HG02870 (cell line): ENCODE data around the gene MPZL2.

Experiments used
- ATAC-seq: cut with Tn5 transposase; IDR thresholded peaks from one replicate; pipeline ENCODE4 v1.9.1; 2021; ENCODE audit warnings: mild to moderate bottlenecking, moderate library complexity; ENCODE audit not compliant: unreplicated experiment

Gene MPZL2

GRCh38 chr11:118243993-118244762 is 19.9 kb downstream of the MPZL2 start:
- ATAC-seq = no peak

- no peak for ATAC-seq
These were observed 20.9 kb downstream of the MPZL2 start for GRCh38 chr11:118243161-118243560.

- ATAC-seq = no peak
These were observed 22.4 kb downstream of the MPZL2 start for GRCh38 chr11:118241764-118242098.

DNA sequence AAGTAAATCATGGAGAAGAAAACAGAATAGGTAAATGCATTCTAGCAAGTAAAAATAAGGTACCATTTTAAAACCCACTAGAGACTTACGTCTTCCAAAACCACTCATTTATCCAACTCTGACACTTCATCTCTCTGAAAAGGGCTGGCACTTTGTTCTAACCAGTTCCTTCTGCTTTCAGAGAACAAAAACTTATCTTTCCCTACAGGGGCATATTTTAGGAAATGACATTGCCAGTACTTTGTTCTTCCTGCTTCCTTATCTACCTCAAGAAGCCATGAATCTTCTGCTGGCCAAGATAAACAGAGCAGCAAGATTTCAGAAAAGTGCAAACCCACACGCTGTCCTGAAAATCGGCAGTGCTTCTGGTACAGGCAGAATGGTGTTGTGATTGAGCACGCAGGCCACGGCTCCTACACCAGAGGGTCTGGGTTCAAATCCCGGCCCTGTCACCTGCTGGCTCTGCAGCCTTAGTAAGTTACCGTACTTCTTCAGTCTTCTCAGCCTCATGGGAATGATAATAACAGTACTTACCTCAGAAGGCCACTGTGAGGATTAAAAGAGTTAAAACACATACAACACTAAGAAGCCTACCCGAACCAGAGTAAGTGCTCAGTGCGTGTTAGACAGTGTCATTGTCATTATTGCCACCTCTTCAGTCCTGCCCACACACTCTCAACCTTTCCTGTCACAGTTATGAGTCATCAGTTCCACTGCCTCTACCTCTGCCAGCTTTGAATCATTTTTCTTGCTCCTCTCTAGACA is 22.9 kb downstream of the MPZL2 start:
- ATAC-seq = peak; percentile 81

GRCh38 chr11:118239509-118240205 is 24.4 kb downstream of the MPZL2 start:
- no peak for ATAC-seq

DNA sequence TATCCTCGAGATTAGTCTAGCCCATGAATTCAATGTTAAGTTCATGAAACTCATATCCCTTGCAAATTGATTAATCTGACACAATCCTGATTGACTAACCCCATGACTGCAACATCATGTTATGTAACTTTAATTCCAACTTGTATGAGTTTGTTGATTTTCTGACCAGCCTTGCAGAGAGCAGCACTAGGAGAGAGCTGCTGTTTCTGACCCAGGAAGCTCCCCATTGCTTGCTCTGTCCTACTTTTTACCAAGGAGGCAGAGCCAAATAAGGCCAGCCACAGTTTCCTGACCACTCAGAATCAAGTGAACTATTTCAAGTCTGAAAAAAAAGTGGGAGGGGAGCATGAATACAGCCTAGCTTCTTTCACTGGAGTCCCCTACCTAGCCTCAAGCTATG is 25.2 kb downstream of the MPZL2 start:
- no peak for ATAC-seq

GRCh38 chr11:118238421-118238820 is 25.7 kb downstream of the MPZL2 start:
- no peak for ATAC-seq

DNA sequence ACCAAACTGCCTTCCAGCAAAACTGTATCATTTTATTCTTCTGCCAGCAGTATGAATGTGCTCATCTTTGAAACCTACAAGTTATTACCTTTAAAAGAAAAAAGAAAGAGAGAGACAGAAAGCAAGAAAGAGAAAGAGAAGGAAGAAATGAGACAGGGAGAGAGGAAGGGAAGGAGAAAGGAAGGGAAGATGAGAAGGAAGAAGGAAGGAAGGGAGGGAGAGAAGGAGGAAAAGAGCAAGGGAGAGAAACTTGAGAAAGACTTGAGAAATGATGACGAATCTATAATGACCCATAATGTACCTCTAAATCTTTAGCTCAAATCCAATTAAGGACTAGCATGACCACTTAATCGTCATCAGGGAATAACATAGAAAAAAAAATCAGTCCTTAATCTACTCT is 27.9 kb downstream of the MPZL2 start:
- ATAC-seq = no peak

- no peak for ATAC-seq
These were observed 29.3 kb downstream of the MPZL2 start for GRCh38 chr11:118234833-118235232.

DNA sequence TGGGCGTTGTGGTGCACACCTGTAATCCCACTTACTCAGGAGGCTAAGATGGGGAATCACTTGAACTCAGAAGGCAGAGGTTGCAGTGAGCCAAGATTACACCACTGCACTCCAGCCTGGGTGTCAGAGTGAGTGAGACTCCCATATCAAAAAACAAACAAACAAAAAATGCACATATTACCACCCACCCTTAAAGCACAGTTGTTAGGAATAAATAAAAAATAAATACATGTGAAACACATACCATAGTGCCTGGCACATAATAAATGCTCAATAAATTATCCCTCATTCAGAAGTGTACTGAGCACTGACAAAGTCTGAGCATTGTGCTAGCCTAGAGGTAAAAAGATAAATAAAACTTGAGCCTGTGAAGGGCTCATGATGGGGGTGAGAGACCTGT is 30.2 kb downstream of the MPZL2 start:
- no peak for ATAC-seq

DNA sequence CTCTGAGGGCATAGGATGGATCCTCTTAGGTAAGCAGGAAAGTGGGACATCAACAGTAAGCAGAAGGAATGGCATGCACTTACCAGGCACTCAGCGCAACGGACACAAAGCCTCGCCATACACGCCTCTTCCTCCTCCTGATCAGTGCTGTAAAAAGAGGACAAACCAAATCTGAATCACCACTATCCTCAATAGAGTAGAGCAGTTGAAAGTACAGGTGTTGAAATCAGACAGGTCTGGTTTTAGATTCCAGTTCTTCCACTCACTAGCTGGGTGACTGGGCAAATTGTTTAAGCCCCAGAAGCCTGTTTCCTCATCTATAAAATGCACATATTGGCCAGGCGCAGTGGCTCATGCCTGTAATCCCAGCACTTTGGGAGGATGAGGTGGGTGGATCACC is 30.7 kb downstream of the MPZL2 start:
- no peak for ATAC-seq

DNA sequence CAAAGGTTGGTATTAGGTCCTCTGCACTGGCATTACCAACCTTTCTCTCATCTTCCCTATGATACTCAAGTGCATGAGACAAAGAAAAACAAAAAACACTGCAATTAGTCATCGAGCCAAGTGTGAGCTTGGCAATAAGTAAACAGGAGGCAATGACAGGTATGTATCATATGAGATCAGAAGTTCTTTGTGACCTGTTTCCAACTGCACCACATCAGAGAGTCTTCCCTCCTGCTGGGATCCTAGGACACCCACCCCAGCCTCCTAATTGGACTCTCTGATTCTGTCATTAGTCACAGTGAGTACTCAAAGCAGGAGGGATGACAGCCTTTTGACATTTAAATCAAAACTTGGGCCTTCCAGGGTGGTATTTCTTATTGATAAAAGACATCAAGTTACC is 31.4 kb downstream of the MPZL2 start:
- no peak for ATAC-seq

GRCh38 chr11:118231461-118231860 is 32.6 kb downstream of the MPZL2 start:
- no peak for ATAC-seq

DNA sequence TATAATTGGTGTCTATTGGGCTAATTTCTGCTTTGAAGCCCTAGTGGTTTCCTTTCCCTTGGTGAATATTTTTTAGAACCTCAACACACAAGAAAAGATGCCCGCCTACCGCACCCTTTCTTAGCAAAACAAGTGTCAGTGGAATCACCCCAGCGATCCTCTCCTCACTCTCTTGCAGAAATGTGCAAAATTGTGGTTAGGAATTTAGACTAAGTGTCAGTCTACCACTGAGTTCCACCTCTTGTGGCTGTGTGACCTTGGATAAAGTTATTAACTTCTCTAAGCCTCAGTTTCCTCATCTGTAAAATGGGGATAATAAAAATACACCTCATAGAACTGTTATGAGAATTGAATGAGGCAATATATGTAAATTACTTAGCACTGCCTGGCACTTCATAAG is 34.0 kb downstream of the MPZL2 start:
- no peak for ATAC-seq

- ATAC-seq = no peak
These were observed 34.7 kb downstream of the MPZL2 start for GRCh38 chr11:118229274-118229847.

- peak; percentile 53 for ATAC-seq
These were observed 36.0 kb downstream of the MPZL2 start for GRCh38 chr11:118227865-118228785.

GRCh38 chr11:118226781-118227180 is 37.3 kb downstream of the MPZL2 start:
- no peak for ATAC-seq

GRCh38 chr11:118226296-118226695 is 37.8 kb downstream of the MPZL2 start:
- no peak for ATAC-seq

DNA sequence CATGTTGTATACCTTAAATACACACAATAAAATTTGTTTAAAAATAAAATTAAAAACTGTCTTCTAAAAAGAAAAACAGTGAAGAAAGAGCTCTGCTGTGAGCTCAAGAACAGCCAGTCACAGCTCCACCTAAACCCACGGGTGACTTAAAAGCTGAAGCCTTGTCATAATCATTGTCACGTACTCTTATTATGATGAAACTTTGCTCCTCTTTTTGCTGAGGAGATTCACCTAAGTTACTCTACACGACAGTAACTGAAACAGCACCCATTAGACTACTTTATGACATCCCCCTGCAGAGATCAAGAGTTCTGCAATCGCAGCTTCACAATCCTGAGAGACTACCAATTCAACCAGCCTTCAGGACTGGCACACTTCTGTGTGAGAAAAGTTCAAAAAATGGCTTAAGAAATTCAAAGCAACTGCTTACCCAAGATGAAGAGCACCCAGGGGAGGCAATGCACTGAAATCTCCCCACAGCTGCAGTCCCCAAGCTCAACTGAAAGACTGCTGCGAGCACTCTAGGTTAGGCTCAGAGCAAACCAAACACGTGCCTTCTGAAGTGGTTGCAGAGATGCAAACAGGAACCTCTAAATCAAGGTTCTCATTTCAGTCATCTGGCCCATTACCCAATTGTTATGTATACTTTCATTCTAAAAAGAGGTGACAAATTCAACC is 39.4 kb downstream of the MPZL2 start, which contains the start of gene JAML:
Gene JAML (minus strand): TSS at position 501 of the 678 bp plus-strand sequence. CDS start 10,145 bp downstream, outside the sequence.
- ATAC-seq = peak; percentile 38

DNA sequence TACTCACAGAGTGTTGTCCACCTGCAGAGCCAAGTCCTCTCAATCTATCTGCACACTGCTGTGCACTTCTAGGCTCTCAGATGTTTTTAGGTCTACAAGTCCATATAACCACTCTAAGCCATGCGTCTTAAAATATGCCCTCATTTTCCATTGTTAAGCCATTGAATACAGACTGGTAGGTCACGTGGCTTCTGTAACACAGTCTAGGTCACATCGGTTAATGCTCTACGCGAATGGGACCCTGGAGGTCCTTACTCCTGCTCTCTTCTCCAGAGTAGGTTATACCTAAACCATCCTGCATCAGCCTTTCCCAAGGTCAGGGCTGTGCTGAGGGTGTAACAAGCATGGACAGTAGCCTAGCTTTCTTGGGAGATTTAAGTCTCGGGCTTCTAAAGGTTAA is 40.1 kb downstream of the MPZL2 start:
- ATAC-seq = no peak
